HepG2 (cell line): ENCODE data around the gene AKAP7.

Source experiments
- ARNT ChIP-seq: fragments of 450-650 bp; IDR thresholded peaks from 2 replicates; pipeline ENCODE4 v1.6.1; 2017
- CBX2 ChIP-seq, 2 experiments: fragments of 200-600 bp in 1 of 2; sonication (generic); formaldehyde crosslinking in 1 of 2; IDR thresholded peaks; 2 replicates each; pipeline versions ENCODE4 v1.7.0 to v1.8.1; 2018 to 2022; ENCODE audit warnings: low read depth in 2 of 2, low read length in 1 of 2, mild to moderate bottlenecking in 1 of 2, missing genetic modification reagents in 1 of 2
- CEBPB ChIP-seq: IDR thresholded peaks from 2 replicates; pipeline ENCODE4 v1.6.1; 2011; ENCODE audit warnings: low read depth, low read length, improper control_type of control experiment, borderline replicate concordance
- MZF1 ChIP-seq: sonication (generic); formaldehyde crosslinking; IDR thresholded peaks from 2 replicates; pipeline ENCODE4 v1.8.1; 2023; ENCODE audit warnings: mild to moderate bottlenecking, missing genetic modification reagents, borderline replicate concordance
- PBX3 ChIP-seq: sonication (generic); formaldehyde crosslinking; IDR thresholded peaks from 2 replicates; pipeline ENCODE4 v1.8.1; 2023; ENCODE audit warnings: missing genetic modification reagents, inconsistent platforms, borderline replicate concordance
- PRDM10 ChIP-seq: sonication (generic); formaldehyde crosslinking; IDR thresholded peaks from 2 replicates; pipeline ENCODE4 v1.4.0; 2020; ENCODE audit warnings: low read depth, missing genetic modification reagents
- ZMAT3 ChIP-seq: sonication (generic); formaldehyde crosslinking; conservative IDR thresholded peaks from 2 replicates; pipeline ENCODE4 v1.7.0; 2021; ENCODE audit warnings: missing genetic modification reagents
- ZNF10 ChIP-seq: sonication (generic); formaldehyde crosslinking; IDR thresholded peaks from 2 replicates; pipeline ENCODE4 v1.4.0; 2020; ENCODE audit warnings: mild to moderate bottlenecking, low read depth, missing genetic modification reagents, borderline replicate concordance
- ZNF768 ChIP-seq: sonication (generic); formaldehyde crosslinking; IDR thresholded peaks from 2 replicates; pipeline ENCODE4 v1.4.0; 2020; ENCODE audit warnings: missing genetic modification reagents
- ZNF773 ChIP-seq: sonication (generic); formaldehyde crosslinking; IDR thresholded peaks from 2 replicates; pipeline ENCODE4 v1.4.0; 2020; ENCODE audit warnings: missing genetic modification reagents, borderline replicate concordance
- TF ChIP-seq, protein P1 (sequence below): sonication (generic); formaldehyde crosslinking; IDR thresholded peaks from 2 replicates; pipeline ENCODE4 v1.5.1; 2020; ENCODE audit warnings: mild to moderate bottlenecking, missing genetic modification reagents, moderate library complexity

DNA sequence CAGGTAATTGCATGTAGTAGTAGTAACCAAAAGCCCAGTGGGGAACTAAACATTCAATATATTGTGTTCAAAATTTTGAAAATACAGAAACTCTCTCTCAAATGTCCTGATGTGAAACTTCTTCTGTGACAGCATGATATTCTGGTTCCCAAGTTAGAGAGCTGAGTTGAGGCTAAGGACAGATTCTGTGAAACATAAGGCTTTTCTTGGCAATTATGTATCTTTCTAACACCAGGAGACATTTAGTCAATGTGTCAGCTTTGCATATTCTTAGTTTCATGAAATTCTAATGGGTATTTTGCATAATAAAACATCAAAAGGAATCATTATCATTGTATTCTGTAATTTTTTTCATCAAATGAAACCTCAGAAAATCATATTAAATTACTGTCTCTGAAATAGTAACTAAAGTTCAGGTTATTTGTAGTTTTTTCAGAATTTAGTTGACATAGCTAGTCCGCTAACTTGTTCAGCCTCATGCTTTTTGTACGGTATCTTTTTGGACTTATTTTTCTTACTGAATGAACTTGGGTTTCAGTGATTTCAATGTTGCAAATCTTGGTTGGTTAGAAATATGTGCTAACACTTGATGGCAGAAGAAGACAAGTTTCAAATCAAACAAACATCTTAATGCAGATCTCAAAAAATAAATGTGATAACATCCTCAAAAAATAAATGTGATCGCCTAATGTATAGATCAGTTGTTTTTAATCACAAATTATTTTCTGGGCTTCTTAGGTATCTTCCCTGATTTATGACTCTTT lies 70.4 kb downstream of the AKAP7 start:
- TF ChIP-seq ZMAT3 (CRISPR knock-in tag): no peak
- TF ChIP-seq MZF1 (CRISPR knock-in tag): no peak
- no peak for TF ChIP-seq CEBPB
- TF ChIP-seq, protein P1, sequence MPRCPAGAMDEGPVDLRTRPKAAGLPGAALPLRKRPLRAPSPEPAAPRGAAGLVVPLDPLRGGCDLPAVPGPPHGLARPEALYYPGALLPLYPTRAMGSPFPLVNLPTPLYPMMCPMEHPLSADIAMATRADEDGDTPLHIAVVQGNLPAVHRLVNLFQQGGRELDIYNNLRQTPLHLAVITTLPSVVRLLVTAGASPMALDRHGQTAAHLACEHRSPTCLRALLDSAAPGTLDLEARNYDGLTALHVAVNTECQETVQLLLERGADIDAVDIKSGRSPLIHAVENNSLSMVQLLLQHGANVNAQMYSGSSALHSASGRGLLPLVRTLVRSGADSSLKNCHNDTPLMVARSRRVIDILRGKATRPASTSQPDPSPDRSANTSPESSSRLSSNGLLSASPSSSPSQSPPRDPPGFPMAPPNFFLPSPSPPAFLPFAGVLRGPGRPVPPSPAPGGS (CRISPR knock-in tag): no peak
- no peak for TF ChIP-seq CBX2 (IDR thresholded peaks at IDR 0.05; ENCODE audit: low read depth, low read length)
- TF ChIP-seq CBX2 (CRISPR knock-in tag; IDR thresholded peaks at IDR 0.05; ENCODE audit: low read depth): no peak
- TF ChIP-seq ZNF10 (CRISPR knock-in tag): no peak
- TF ChIP-seq PBX3 (CRISPR knock-in tag): no peak
- no peak for TF ChIP-seq ZNF773 (CRISPR knock-in tag)
- no peak for TF ChIP-seq ZNF768 (CRISPR knock-in tag)
- no peak for TF ChIP-seq PRDM10
- no peak for TF ChIP-seq ARNT
